ENCODE measurements around the gene LRFN2.

Gene LRFN2

DNA sequence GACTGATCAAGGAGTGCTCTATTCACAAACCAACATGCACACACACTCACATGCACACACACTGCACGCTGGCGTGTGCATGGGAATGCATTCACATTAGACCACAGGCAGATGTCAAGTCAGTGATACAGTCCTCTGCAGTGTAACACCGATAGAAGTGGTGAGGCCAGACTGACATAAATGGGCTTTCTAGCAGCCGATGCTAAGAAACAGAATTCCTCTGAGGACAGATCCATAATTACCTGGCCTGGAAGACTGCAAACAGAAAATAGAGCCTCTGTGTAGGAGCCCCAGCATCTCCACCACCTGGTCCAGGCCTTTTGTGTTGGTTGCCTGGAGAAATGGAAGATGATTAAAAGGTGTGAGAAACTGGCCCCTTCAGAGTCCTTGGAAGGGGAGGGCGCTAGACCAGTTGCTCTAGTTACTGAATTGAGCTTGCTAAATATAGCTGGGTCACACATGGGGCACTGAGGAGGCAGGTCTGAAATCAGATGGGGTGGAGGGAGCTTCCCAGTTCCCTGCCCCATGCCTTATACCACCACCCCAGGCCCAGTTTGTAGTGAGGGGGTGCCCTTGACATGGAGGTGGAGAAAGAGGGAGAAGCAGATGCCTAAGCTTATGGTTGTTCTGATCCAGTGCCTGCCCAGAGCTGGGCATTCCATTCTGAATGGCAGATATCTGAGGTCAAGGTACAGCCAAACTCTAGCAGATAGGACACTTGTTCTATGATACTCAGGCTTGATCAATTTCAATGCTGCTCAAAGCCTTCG lies 233.8 kb downstream of the LRFN2 start:
- TF ChIP-seq, protein P1, sequence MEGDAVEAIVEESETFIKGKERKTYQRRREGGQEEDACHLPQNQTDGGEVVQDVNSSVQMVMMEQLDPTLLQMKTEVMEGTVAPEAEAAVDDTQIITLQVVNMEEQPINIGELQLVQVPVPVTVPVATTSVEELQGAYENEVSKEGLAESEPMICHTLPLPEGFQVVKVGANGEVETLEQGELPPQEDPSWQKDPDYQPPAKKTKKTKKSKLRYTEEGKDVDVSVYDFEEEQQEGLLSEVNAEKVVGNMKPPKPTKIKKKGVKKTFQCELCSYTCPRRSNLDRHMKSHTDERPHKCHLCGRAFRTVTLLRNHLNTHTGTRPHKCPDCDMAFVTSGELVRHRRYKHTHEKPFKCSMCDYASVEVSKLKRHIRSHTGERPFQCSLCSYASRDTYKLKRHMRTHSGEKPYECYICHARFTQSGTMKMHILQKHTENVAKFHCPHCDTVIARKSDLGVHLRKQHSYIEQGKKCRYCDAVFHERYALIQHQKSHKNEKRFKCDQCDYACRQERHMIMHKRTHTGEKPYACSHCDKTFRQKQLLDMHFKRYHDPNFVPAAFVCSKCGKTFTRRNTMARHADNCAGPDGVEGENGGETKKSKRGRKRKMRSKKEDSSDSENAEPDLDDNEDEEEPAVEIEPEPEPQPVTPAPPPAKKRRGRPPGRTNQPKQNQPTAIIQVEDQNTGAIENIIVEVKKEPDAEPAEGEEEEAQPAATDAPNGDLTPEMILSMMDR (IDR thresholded peaks at IDR 0.05; ENCODE audit: low read depth, low read length): no peak
- H3K4me3 ChIP-seq (ENCODE audit: low read depth, low read length): no peak overlapping the region

DNA sequence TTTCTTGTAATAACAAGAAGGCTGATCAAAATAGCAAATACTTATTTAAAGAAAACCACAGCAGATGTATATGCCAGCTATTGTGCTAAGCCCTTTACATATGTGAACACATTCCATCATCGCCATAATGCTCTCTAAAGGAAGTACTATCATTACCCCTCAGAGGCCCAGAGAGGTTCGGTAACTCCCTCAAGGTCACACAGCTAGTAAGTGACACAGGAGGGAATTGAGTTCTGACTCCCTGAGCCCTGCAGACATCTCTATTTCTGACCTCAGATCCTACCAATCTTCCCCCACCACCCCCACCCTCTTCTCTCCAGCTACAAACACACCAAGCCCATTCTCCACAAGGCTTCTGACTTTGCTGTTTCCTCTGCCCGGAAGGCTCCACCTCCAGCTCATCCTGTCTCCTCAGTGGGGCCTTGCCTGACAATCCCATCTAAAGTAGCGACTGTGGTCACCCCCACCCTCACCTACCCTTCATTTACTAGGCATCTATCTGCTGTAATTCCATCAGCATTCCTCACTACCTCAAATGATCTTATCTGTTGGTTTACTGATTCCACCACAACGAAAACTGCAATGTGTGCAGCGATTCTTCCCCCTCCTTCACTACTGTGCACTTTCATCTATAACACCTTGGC lies 234.5 kb downstream of the LRFN2 start:
- no peak overlapping the region for H3K4me3 ChIP-seq (ENCODE audit: low read depth, low read length)
- TF ChIP-seq, protein P1 (IDR thresholded peaks at IDR 0.05; ENCODE audit: low read depth, low read length): no peak

DNA sequence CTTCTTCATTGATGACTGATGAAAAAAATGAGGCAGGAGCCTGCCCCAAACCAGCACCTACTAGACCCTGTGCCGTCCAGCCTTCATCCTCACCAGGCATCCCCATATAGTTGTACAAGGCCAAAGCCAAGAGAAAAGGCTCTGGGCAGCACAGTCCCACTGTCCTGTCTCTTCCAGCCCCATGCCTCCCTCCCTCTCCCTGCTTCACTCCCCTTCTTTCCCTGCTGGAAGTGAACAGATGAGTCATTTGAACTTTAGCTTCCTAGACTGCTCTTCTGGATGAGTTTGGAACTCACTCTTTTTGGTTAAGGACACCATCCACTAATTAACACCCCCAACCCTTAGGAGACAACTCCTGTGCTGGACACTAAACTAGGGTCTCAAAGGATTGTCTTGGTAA lies 235.2 kb downstream of the LRFN2 start:
- TF ChIP-seq, protein P1 (IDR thresholded peaks at IDR 0.05; ENCODE audit: low read depth, low read length): no peak
- H3K4me3 ChIP-seq (ENCODE audit: low read depth, low read length): no peak overlapping the region

DNA sequence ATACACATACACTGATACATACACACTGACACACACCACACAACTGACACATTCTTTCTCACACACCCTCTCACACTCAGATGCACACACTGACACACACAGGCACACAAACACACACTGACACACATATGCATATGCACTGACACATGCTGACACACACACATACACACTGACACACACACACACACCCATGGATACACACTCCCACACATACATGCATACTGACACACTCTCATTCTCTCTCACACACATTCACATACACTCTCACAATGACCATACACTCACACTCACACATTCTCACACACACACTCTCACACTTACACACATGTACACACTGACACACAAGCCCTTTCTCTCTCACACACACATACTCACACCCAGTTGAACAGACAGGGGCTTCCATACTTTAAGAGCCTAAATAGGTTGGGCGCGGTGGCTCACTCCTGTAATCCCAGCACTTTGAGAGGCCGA lies 236.4 kb downstream of the LRFN2 start:
- H3K4me3 ChIP-seq (ENCODE audit: low read depth, low read length): no peak overlapping the region
- TF ChIP-seq, protein P1 (IDR thresholded peaks at IDR 0.05; ENCODE audit: low read depth, low read length): no peak

DNA sequence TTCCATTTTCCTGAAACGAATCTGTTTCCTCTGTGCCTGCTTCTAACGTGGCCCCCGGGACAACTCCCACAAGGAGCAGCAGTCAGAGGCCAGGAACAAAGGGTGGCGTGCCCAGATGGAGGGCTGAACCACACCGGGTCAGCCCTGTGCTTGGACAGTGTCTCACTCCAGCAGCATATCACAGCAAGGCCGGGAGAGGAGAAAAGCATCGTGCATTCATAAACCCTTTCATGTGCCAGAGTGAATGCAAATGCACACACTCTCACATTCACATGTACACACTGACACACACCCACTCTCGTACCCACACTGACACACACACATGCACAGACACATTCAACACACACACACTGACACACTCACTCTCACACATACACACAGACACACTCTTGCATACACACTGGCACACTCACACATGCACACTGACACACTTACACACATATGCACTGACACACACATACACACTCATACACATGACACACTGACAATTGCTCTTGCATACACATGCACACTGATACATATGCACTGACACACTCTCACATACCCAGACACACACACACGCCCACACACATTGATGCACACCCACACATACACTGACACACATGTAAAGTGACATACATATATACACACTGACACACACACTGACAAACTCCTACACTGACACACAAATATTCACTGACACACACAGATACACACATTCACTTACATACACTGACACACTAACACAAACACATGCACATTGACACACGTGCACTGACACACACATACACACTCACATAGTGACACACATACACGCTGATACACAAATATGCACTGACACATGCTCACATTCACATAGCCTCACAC lies 237.0 kb downstream of the LRFN2 start:
- TF ChIP-seq, protein P1 (IDR thresholded peaks at IDR 0.05; ENCODE audit: low read depth, low read length): no peak

DNA sequence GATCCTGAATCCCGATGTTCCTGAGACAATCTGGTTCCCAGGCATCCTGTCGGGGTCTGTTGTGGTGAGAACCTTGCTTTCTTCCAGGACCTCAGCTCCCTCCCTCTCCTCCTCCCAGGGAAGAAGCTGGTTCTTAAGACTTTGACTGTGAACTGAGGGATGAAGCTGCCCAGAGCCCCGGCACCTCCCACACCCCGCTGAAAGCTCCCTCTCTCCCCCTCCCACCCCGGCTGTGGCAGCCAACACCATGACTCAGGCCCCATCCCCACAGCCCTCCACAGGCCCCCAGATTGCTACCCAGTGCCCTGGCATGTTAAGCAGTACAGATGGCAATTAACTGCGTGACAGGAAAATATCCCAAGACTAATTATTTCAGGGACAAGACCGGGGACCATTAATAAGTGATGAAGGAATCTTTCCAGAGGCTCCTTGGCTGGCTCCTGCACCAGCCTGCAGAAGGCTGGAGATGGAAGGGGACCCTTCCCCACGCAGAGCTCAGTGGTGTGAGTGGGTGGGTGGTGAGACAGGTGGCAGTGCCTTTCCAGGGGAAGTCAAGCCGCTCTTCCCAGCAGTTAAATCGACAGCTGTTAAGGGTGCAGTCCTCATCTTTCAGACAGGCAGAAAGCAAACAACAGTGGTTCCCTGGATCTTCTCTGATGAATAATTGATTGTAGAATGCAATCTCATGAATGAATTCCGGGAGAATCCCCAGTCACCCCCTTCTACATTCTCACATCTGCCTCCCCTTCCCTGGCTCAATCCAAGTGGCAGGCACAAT lies 237.9 kb downstream of the LRFN2 start:
- TF ChIP-seq, protein P1 (IDR thresholded peaks at IDR 0.05; ENCODE audit: low read depth, low read length): no peak
- H3K4me3 ChIP-seq (ENCODE audit: low read depth, low read length): no peak overlapping the region

More for the DNA sequence above, 237.0 kb downstream of the LRFN2 start:
- no peak overlapping the region for H3K4me3 ChIP-seq (ENCODE audit: low read depth, low read length)

Measured in WI38 (cell line).